ENCODE data around the gene SNX8.

- TF ChIP-seq POLR2A (IDR thresholded peaks at IDR 0.05; ENCODE audit: low read length) (no peak), GATA1 (IDR thresholded peaks at IDR 0.05; ENCODE audit: low read depth, low read length) (no peak)
These were observed 93.7 kb downstream of the SNX8 start for GRCh38 chr7:2220506-2220905.

Measured in erythroblast (primary cell).